ENCODE results near the gene PPP6C. TPM values are rescaled to one million over a fixed set of nuclear protein-coding genes. Genes with fewer than 3 reads are reported as not detected.
"Not testable (repeated sequence)": the region's sequence is repeated elsewhere in the genome, so short reads cannot be mapped to it uniquely, and the experiment has no call there.

Gene PPP6C
- 28.1 TPM for polyA plus RNA-seq (2012; ENCODE audit: missing spikeins)

- FAIRE-seq (peak; percentile 93), DNase-seq (ENCODE audit: insufficient read length) (peak; percentile 98)
- TF ChIP-seq POLR2AphosphoS5 (IDR thresholded peaks at IDR 0.05; ENCODE audit: low read depth, low read length) (peak; percentile 65; the same call in 1 of the 2 replicates), POLR2A (IDR thresholded peaks at IDR 0.05; ENCODE audit: low read depth, low read length) (peak; percentile 73; the same call in 1 of the 2 replicates), TAF1 (IDR thresholded peaks at IDR 0.05; ENCODE audit: borderline replicate concordance, low read depth, low read length) (no peak)
These were observed at the start of gene PPP6C for GRCh38 chr9:125189361-125190289. Gene PPP6C, minus strand, starts transcription at chr9:125189803. Its CDS starts 85 bp downstream, at chr9:125189718.

GRCh38 chr9:125238915-125239446 is 49.4 kb upstream of the PPP6C start:
- no peak for FAIRE-seq
- no peak for DNase-seq (ENCODE audit: insufficient read length)
- TF ChIP-seq POLR2A (IDR thresholded peaks at IDR 0.05; ENCODE audit: low read depth, low read length) = no peak

DNA sequence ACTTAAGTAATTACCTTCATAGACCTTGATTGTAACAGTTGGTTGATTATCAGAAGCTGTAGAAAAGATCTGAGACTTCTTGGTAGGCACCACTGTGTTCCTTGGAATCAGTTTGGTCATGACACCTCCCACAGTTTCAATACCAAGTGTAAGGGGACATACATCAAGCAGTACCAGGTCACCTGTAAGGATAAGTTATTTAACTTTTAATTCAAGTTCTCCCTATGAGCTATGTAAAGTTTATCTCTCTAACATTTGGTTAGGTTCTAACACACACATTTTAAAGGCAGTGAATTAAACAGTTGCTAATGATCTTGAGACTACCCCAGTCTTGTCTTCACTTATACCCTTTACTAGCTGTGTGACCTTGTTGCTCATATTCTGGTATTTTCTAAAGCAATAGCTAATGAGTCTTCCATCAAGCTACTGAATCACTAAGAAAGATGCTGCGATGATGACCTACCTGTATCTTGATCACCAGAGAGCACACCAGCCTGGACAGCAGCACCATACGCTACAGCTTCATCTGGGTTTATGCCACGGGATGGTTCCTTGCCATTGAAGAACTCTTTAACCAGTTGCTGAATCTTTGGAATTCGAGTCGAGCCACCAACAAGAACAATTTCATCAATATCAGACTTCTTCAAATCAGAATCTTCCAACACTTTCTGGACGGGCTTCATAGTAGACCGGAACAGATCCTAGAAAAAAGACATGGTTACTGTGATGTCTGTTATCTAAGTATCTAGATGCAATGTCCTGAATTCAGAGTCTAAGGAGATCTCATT is 48.7 kb upstream of the PPP6C start:
- TF ChIP-seq POLR2A (IDR thresholded peaks at IDR 0.05; ENCODE audit: low read depth, low read length) = no peak
- TF ChIP-seq TAF1 (IDR thresholded peaks at IDR 0.05; ENCODE audit: borderline replicate concordance, low read depth, low read length) = no peak
- 0 out of 2 replicates have a peak, but pooled peaks have one; percentile 11 for TF ChIP-seq POLR2AphosphoS5 (IDR thresholded peaks at IDR 0.05; ENCODE audit: low read depth, low read length)
- no peak for FAIRE-seq

GRCh38 chr9:125236520-125237159 is 47.0 kb upstream of the PPP6C start:
- DNase-seq (ENCODE audit: insufficient read length); FAIRE-seq: not testable (repeated sequence)

More for the DNA sequence above, 48.7 kb upstream of the PPP6C start:
- DNase-seq (ENCODE audit: insufficient read length) = no peak

GRCh38 chr9:125235804-125236519 is 46.4 kb upstream of the PPP6C start:
- FAIRE-seq (no peak), DNase-seq (ENCODE audit: insufficient read length) (no peak)
- TF ChIP-seq TAF1 (IDR thresholded peaks at IDR 0.05; ENCODE audit: borderline replicate concordance, low read depth, low read length) = no peak
- TF ChIP-seq POLR2AphosphoS5 (IDR thresholded peaks at IDR 0.05; ENCODE audit: low read depth, low read length) = 0 out of 2 replicates have a peak, but pooled peaks have one; percentile 3
- no peak for TF ChIP-seq POLR2A (IDR thresholded peaks at IDR 0.05; ENCODE audit: low read depth, low read length)

DNA sequence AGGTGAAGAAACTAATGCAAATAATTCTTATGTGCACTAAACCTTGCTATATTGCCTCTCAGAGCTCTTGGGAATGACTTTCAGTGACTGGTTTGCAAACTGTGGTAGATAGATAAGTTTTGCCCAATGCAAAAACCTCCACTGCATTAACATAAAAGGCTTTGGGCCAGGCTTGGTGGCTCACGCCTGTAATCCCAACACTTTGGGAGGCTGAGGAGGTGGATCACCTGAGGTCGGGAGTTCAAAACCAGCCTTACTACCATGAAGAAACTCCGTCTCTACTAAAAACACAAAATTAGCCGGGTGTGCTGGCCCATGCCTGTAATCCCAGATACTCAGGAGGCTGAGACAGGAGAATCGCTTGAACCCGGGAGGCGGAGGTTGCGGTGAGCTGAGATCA is 44.5 kb upstream of the PPP6C start:
- DNase-seq (ENCODE audit: insufficient read length); FAIRE-seq: not testable (repeated sequence)

- no peak for FAIRE-seq
These were observed 44.1 kb upstream of the PPP6C start for GRCh38 chr9:125233678-125234077.

GRCh38 chr9:125227761-125228160 is 38.2 kb upstream of the PPP6C start:
- FAIRE-seq = no peak
- no peak for DNase-seq (ENCODE audit: insufficient read length)
- no peak for TF ChIP-seq TAF1 (IDR thresholded peaks at IDR 0.05; ENCODE audit: borderline replicate concordance, low read depth, low read length)
- no peak for TF ChIP-seq POLR2AphosphoS5 (IDR thresholded peaks at IDR 0.05; ENCODE audit: low read depth, low read length)
- TF ChIP-seq POLR2A (IDR thresholded peaks at IDR 0.05; ENCODE audit: low read depth, low read length) = no peak

More at GRCh38 chr9:125233678-125234077, 44.1 kb upstream of the PPP6C start:
- DNase-seq (ENCODE audit: insufficient read length) = no peak
- TF ChIP-seq POLR2AphosphoS5 (IDR thresholded peaks at IDR 0.05; ENCODE audit: low read depth, low read length) = no peak
- no peak for TF ChIP-seq POLR2A (IDR thresholded peaks at IDR 0.05; ENCODE audit: low read depth, low read length)
- TF ChIP-seq TAF1 (IDR thresholded peaks at IDR 0.05; ENCODE audit: borderline replicate concordance, low read depth, low read length) = no peak

DNA sequence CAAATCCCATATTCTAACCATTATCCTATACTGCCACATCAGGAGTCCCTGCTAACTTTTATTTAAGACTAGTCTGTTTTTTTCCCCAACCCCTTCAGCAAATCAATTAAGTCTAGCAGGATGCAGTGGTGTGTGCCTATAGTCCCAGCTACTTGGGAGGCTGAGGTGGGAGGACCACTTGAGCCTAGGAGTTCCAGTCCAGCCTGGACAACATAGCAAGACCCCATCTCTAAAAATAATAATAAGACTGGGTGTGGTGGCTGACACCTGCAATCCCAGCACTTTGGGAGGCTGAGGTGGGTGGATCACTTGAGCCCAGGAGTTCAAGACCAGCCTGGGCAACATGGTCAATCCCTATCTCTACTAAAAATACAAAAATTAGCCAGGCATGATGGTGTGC is 35.3 kb upstream of the PPP6C start:
- DNase-seq (ENCODE audit: insufficient read length); FAIRE-seq: not testable (repeated sequence)

- TF ChIP-seq POLR2A (IDR thresholded peaks at IDR 0.05; ENCODE audit: low read depth, low read length) (no peak), TAF1 (IDR thresholded peaks at IDR 0.05; ENCODE audit: borderline replicate concordance, low read depth, low read length) (no peak), POLR2AphosphoS5 (IDR thresholded peaks at IDR 0.05; ENCODE audit: low read depth, low read length) (no peak)
- DNase-seq (ENCODE audit: insufficient read length) (no peak), FAIRE-seq (no peak)
These were observed 29.0 kb upstream of the PPP6C start for GRCh38 chr9:125218621-125219020.

DNA sequence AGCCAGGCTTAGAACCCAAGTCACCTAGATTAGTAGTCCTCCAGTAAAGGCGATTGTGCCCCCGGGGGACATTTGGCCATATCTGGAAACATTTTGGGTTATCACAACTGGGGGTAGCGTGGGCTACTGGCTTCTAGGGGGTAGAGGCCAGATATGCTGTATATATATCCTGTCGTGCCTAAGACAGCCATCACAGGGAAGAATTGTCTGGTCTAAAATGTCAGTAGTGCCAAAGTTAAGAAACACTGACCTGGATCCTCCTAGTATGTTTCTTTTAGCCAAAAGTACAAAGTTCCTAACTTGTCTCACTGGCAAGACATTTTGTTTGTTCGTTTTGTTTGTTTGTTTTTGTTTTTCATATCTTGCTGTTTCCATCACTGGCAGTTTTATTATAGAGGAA is 24.6 kb upstream of the PPP6C start:
- TF ChIP-seq TAF1 (IDR thresholded peaks at IDR 0.05; ENCODE audit: borderline replicate concordance, low read depth, low read length) = no peak
- no peak for TF ChIP-seq POLR2AphosphoS5 (IDR thresholded peaks at IDR 0.05; ENCODE audit: low read depth, low read length)
- no peak for TF ChIP-seq POLR2A (IDR thresholded peaks at IDR 0.05; ENCODE audit: low read depth, low read length)
- DNase-seq (ENCODE audit: insufficient read length) = no peak
- FAIRE-seq = no peak
